ENCODE data around the gene ATP1A3. TPM values are rescaled to one million over a fixed set of nuclear protein-coding genes. Genes with fewer than 3 reads are reported as not detected.
A peak's percentile ranks its signal among the peaks of the same experiment; 100 is the strongest.

The ATP1A3 gene
- total RNA-seq, 2 donors from 2014 or later: 0.69 to 1.0 TPM

GRCh38 chr19:42003506-42004294 is 9.7 kb upstream of the ATP1A3 start:
- Mint-ChIP-seq H3K27ac (no peak overlapping the region), H3K36me3 (ENCODE audit: low read depth) (no peaks in the 10 kb centered on the region), H3K9me3 (no peaks in the 10 kb centered on the region), H3K4me3 (no peak overlapping the region), H3K4me1 (no peaks in the 10 kb centered on the region), H3K27me3 (ENCODE audit: insufficient read depth) (peaks cover 43% of the 10 kb centered on the region)
- no peak for TF ChIP-seq CTCF (conservative IDR thresholded peaks at IDR 0.05)
- Histone ChIP-seq H3K4me1 (ENCODE audit: control insufficient read depth, insufficient read depth, low read length) (no peaks in the 10 kb centered on the region), H3K27ac (ENCODE audit: low read depth, low read length) (no peak overlapping the region), H3K27me3 (ENCODE audit: control insufficient read depth, insufficient read depth, low read length, poor library complexity, severe bottlenecking) (peaks cover 37% of the 10 kb centered on the region), H3K4me3 (ENCODE audit: low read length) (no peak overlapping the region), H3K9ac (ENCODE audit: extremely low read depth, low read length, poor library complexity, severe bottlenecking) (no peak overlapping the region), H3K36me3 (ENCODE audit: control insufficient read depth, insufficient read depth, low read length) (no peaks in the 10 kb centered on the region), H3K9me3 (ENCODE audit: control insufficient read depth, low read length) (no peaks in the 10 kb centered on the region)
- 90 to 94% methylated on average over 12 to 21 of the region's 21 CpGs for WGBS, 2 experiments (ENCODE audit: insufficient coverage in 1 of 2, insufficient read length in 1 of 2)
- DNase-seq: no peak

GRCh38 chr19:41999878-42000208 is 5.8 kb upstream of the ATP1A3 start:
- no peak overlapping the region for H3K4me3 Mint-ChIP-seq

GRCh38 chr19:41999071-41999877 is 5.2 kb upstream of the ATP1A3 start:
- peak; percentile 78 for DNase-seq
- no peak for TF ChIP-seq CTCF (conservative IDR thresholded peaks at IDR 0.05)
- no peak overlapping the region for H3K27ac Mint-ChIP-seq
- H3K9me3 Mint-ChIP-seq: no peaks in the 10 kb centered on the region
- WGBS, 2 experiments (ENCODE audit: insufficient coverage in 1 of 2, insufficient read length in 1 of 2): 14 to 24% methylated on average over 23 to 55 of the region's 55 CpGs
- no peaks in the 10 kb centered on the region for H3K36me3 Mint-ChIP-seq (ENCODE audit: low read depth)
- peaks cover 85% of the 10 kb centered on the region for H3K27me3 Mint-ChIP-seq (ENCODE audit: insufficient read depth)
- H3K4me3 ChIP-seq (ENCODE audit: low read length): no peak overlapping the region
- H3K27me3 ChIP-seq (ENCODE audit: control insufficient read depth, insufficient read depth, low read length, poor library complexity, severe bottlenecking): peaks cover 81% of the 10 kb centered on the region
- no peak overlapping the region for H3K9ac ChIP-seq (ENCODE audit: extremely low read depth, low read length, poor library complexity, severe bottlenecking)
- no peaks in the 10 kb centered on the region for H3K9me3 ChIP-seq (ENCODE audit: control insufficient read depth, low read length)
- H3K4me3 Mint-ChIP-seq: no peak overlapping the region
- H3K36me3 ChIP-seq (ENCODE audit: control insufficient read depth, insufficient read depth, low read length): no peaks in the 10 kb centered on the region
- H3K27ac ChIP-seq (ENCODE audit: low read depth, low read length): no peak overlapping the region
- no peaks in the 10 kb centered on the region for H3K4me1 ChIP-seq (ENCODE audit: control insufficient read depth, insufficient read depth, low read length)
- H3K4me1 Mint-ChIP-seq: peaks cover 2% of the 10 kb centered on the region

More at GRCh38 chr19:41999878-42000208, 5.8 kb upstream of the ATP1A3 start:
- H3K4me1 ChIP-seq (ENCODE audit: control insufficient read depth, insufficient read depth, low read length): no peaks in the 10 kb centered on the region
- no peak for DNase-seq
- Mint-ChIP-seq H3K4me1 (peaks cover 2% of the 10 kb centered on the region), H3K27ac (no peak overlapping the region), H3K36me3 (ENCODE audit: low read depth) (no peaks in the 10 kb centered on the region), H3K27me3 (ENCODE audit: insufficient read depth) (peaks cover 80% of the 10 kb centered on the region), H3K9me3 (no peaks in the 10 kb centered on the region)
- H3K4me3 ChIP-seq (ENCODE audit: low read length): no peak overlapping the region
- WGBS, 2 experiments (ENCODE audit: insufficient coverage in 1 of 2, insufficient read length in 1 of 2): 88 to 97% methylated on average over 7 of the region's 7 CpGs
- H3K27ac ChIP-seq (ENCODE audit: low read depth, low read length): no peak overlapping the region
- H3K9me3 ChIP-seq (ENCODE audit: control insufficient read depth, low read length): no peaks in the 10 kb centered on the region
- TF ChIP-seq CTCF (conservative IDR thresholded peaks at IDR 0.05): no peak
- no peaks in the 10 kb centered on the region for H3K36me3 ChIP-seq (ENCODE audit: control insufficient read depth, insufficient read depth, low read length)
- peaks cover 75% of the 10 kb centered on the region for H3K27me3 ChIP-seq (ENCODE audit: control insufficient read depth, insufficient read depth, low read length, poor library complexity, severe bottlenecking)
- no peak overlapping the region for H3K9ac ChIP-seq (ENCODE audit: extremely low read depth, low read length, poor library complexity, severe bottlenecking)
